SKM-1 treated with dmso at 0.1 percent for 144 hours (cell line): Measurements from ENCODE around the gene IBA57.

Experiments used
- DNase-seq: peaks from one replicate; lab custom pipeline; 2025; ENCODE audit not compliant: unreplicated experiment; lab: John Stamatoyannopoulos, UW

Gene IBA57

GRCh38 chr1:228165372-228166169, at the start of gene IBA57:
IBA57 (plus strand) TSS chr1:228165804; CDS start chr1:228165817, 13 bp downstream.
- DNase-seq, result peak; percentile 99

- no peak for DNase-seq
Measured at GRCh38 chr1:228117335-228117734, 48.3 kb upstream of the IBA57 start.

- no peak for DNase-seq
Measured at GRCh38 chr1:228118040-228118439, 47.6 kb upstream of the IBA57 start.

- DNase-seq, result no peak
Measured at GRCh38 chr1:228120351-228120750, 45.3 kb upstream of the IBA57 start.

GRCh38 chr1:228120857-228121489, 44.6 kb upstream of the IBA57 start:
- DNase-seq, result no peak

- DNase-seq, result no peak
Measured at GRCh38 chr1:228122921-228123441, 42.6 kb upstream of the IBA57 start.

GRCh38 chr1:228123505-228123904, 42.1 kb upstream of the IBA57 start:
- DNase-seq, result no peak

- DNase-seq, result no peak
Measured at GRCh38 chr1:228125185-228125584, 40.4 kb upstream of the IBA57 start.

GRCh38 chr1:228131766-228132165, 33.8 kb upstream of the IBA57 start:
- no peak for DNase-seq

- no peak for DNase-seq
Measured at GRCh38 chr1:228134591-228134990, 31.0 kb upstream of the IBA57 start.

- peak; percentile 22 for DNase-seq
Measured at GRCh38 chr1:228136901-228137300, 28.7 kb upstream of the IBA57 start.

- no peak for DNase-seq
Measured at GRCh38 chr1:228139406-228139930, 26.1 kb upstream of the IBA57 start.

GRCh38 chr1:228139931-228140723, 25.5 kb upstream of the IBA57 start, which contains the start of gene GUK1:
GUK1 (plus strand) TSS chr1:228140279; CDS start chr1:228140303, 24 bp downstream.
- DNase-seq, result peak; percentile 100

- DNase-seq, result no peak
Measured at GRCh38 chr1:228140724-228141225, 24.8 kb upstream of the IBA57 start.

- DNase-seq, result no peak
Measured at GRCh38 chr1:228141226-228142044, 24.2 kb upstream of the IBA57 start.

GRCh38 chr1:228142155-228142691, 23.4 kb upstream of the IBA57 start:
- no peak for DNase-seq

GRCh38 chr1:228142701-228143136, 22.9 kb upstream of the IBA57 start:
- DNase-seq, result no peak

GRCh38 chr1:228143480-228144192, 22.0 kb upstream of the IBA57 start:
- DNase-seq, result no peak
